Heart right ventricle (tissue), 16 donors: ENCODE data around the gene KIAA1671. TPM values are rescaled to one million over a fixed set of nuclear protein-coding genes. Genes with fewer than 3 reads are reported as not detected.

Experiments used
- ATAC-seq, 8 donors: fragments of 200-7000 bp; cut with Tn5 transposase; one replicate each; pipeline ENCODE4 v1.9.1; 2020; ENCODE audit warnings: mild to moderate bottlenecking in 8 of 8, moderate library complexity in 8 of 8, moderate number of reproducible peaks in 1 of 8
- DNase-seq, 2 donors: peaks; one replicate each; pipeline ENCODE4 v3.0.0-alpha.2; 2020
- H3K27ac ChIP-seq, 10 donors: fragments of 200-600 bp; sonication (generic) in 2 of 10; one replicate each; pipeline versions ENCODE4 v1.5.0 to v1.8.0; 2020 to 2022; ENCODE audit warnings: mild to moderate bottlenecking in 3 of 10
- H3K27me3 ChIP-seq, 7 donors: fragments of 200-600 bp; one replicate each; pipeline ENCODE4 v1.8.0; 2021 to 2022; ENCODE audit warnings: mild to moderate bottlenecking in 2 of 7
- H3K36me3 ChIP-seq, 9 donors: fragments of 200-600 bp; sonication (generic) in 1 of 9; one replicate each; pipeline versions ENCODE4 v1.5.0 to v1.8.0; 2020 to 2022; ENCODE audit warnings: mild to moderate bottlenecking in 2 of 9
- H3K4me1 ChIP-seq, 9 donors: fragments of 200-600 bp; sonication (generic) in 1 of 9; one replicate each; pipeline versions ENCODE4 v1.5.0 to v1.8.0; 2020 to 2022; ENCODE audit warnings: mild to moderate bottlenecking in 4 of 9
- H3K4me3 ChIP-seq, 10 donors: fragments of 200-600 bp; sonication (generic) in 2 of 10; one replicate each; pipeline versions ENCODE4 v1.5.0 to v1.8.0; 2020 to 2022; ENCODE audit warnings: mild to moderate bottlenecking in 7 of 10, moderate library complexity in 2 of 10
- H3K9me3 ChIP-seq, 11 donors: fragments of 200-600 bp in 10 of 11; sonication (generic) in 2 of 11; one replicate each; pipeline versions ENCODE4 v1.5.0 to v1.8.0; 2013 to 2022; ENCODE audit warnings: mild to moderate bottlenecking in 2 of 11, control low read depth in 1 of 11, moderate library complexity in 1 of 11
- CTCF ChIP-seq, 9 donors: fragments of 200-600 bp; sonication (generic) in 2 of 9; IDR thresholded peaks; one replicate each; pipeline versions ENCODE4 v1.5.0 to v1.8.0; 2021 to 2022; ENCODE audit warnings: antibody characterized with exemption in 9 of 9, mild to moderate bottlenecking in 5 of 9, moderate library complexity in 1 of 9
- WGBS, 2 donors: extraction: QIAGEN DNeasy Blood & Tissue Kit; methylation state at CpG; one replicate each; pipeline ENCODE4 v1.1.7; 2013; ENCODE audit warnings: inconsistent platforms in 1 of 2; 5-methylcytosine and 5-hydroxymethylcytosine counted together
- intact Hi-C, 10 donors: fragments of 100-400 bp; cut with DNase I; formaldehyde crosslinking; loops; one replicate each; pipeline versions ENCODE4 v1.11.1 to v1.14.2; 2022
- polyA plus RNA-seq, 2 donors: library from polyadenylated mRNA; stranded (reverse); fragments of 200-250 nt; gene quantifications; one replicate each; pipeline ENCODE4 v1.2.3, GENCODE V29; 2013
- total RNA-seq, 10 donors: library from RNA; stranded (reverse); fragmentation: NEBNext Ultra II Directional in 3 of 10; extraction: Animal tissue kit (Norgen Biotek cat#: 25700) in 3 of 10; gene quantifications; one replicate each; pipeline versions ENCODE4 v1.2.1 to v1.2.4, GENCODE V29; 2021 to 2023
- donor health status: Arrhythmogenic right ventricular cardiomyopathy.
- donor health status: ischemic (EF 13 %, LVEDD 7.1; RV severe dilation, severe dysfunction).
- donor health status: healthy with polysubstance abuse.
- donor health status: DM: no; HTN: yes; CAD: no.
- donor health status: DM: no; HTN: no; CAD: no.
- donor health status: ischemic (EF 25% LVEDD 6.9; RV normal size, moderate dysfunction).
- donor health status: ischemic (EF 25% LVEDD 5.7; RV mildly dilated, moderate dysfunction).
- donor health status: healthy.
- donor health status: DM: yes; HTN: yes; CAD: no.
- donor health status: Ischemic cardiomyopathy.
- donor health status: ischemic (EF 35%, LVEDD 5.7; RV mildly dilated, moderate dysfunction).
- donor health status: nonischemic (EF 11% LVEDD 7.7; RV severe dilation, severe dysfunction).
- donor health status: DM: yes; HTN: yes; CAD: no.
- donor health status: PGD.
- donor health status: ischemic (EF 29% LVEDD 5.4; RV normal size, mild dysfunction).
- donor health status: nonischemic (EF 23%, LVEDD 6.1; RV moderate dilation, normal function).

KIAA1671 gene
- total and polyA plus RNA-seq, 12 donors, result 2.9 to 26.2 (median 13.7) TPM

- WGBS, 2 donors, result 52 to 53% methylated on average over 5 of the region's 5 CpGs
- ATAC-seq (peak in 3 of 8 donors; percentile 38 to 63 (median 51)), DNase-seq (no peak)
- intact Hi-C loops, result no loop called here
- H3K27ac ChIP-seq, result peak overlapping the region in 1 of 10 donors; percentile 9
- H3K36me3 ChIP-seq, result no peaks in the 10 kb centered on the region
- no peak overlapping the region for H3K4me3 ChIP-seq
- peaks cover 0 to 8% (median 0%) of the 10 kb centered on the region in 9 donors for H3K4me1 ChIP-seq
- TF ChIP-seq CTCF (IDR thresholded peaks at IDR 0.05), result no peak
- H3K27me3 ChIP-seq, result no peaks in the 10 kb centered on the region
- H3K9me3 ChIP-seq, result no peaks in the 10 kb centered on the region
These were observed 148.4 kb downstream of the KIAA1671 start for GRCh38 chr22:25100948-25101347.

DNA sequence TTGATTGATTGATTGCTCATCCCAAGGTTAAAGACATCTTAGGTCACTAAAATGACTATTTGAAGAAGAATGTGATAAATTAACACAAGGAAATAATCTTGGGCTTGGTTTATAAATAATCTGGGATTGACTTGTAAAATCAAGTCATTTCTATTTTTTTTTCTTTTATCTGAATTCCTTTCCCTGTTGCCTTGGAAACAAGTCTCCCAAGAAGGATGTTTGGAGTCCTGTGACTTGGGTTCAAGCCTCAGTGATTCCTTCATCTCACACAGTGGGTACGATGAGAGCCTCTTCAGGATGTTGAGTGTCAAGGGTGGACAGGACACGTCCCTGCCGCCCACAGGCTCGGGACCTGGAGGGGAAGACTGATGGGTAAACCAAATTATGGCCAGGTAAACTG, 149.0 kb downstream of the KIAA1671 start:
- Histone ChIP-seq H3K4me3 (no peak overlapping the region), H3K27me3 (no peaks in the 10 kb centered on the region), H3K4me1 (peaks cover 0 to 8% (median 0%) of the 10 kb centered on the region in 9 donors), H3K9me3 (no peaks in the 10 kb centered on the region), H3K27ac (peak overlapping the region in 1 of 10 donors; percentile 9), H3K36me3 (no peaks in the 10 kb centered on the region)
- TF ChIP-seq CTCF (IDR thresholded peaks at IDR 0.05), result no peak
- intact Hi-C loops, result no loop called here
- no peak for DNase-seq
- ATAC-seq, result no peak
- WGBS, 2 donors, result 79 to 95% methylated on average over 4 of the region's 4 CpGs

- no peaks in the 10 kb centered on the region for H3K9me3 ChIP-seq
- no peak overlapping the region for H3K27ac ChIP-seq
- ATAC-seq, result no peak
- no peak overlapping the region for H3K4me3 ChIP-seq
- no peaks in the 10 kb centered on the region for H3K27me3 ChIP-seq
- H3K36me3 ChIP-seq, result no peaks in the 10 kb centered on the region
- no peak for DNase-seq
- peaks cover 0 to 8% (median 0%) of the 10 kb centered on the region in 9 donors for H3K4me1 ChIP-seq
- no peak for TF ChIP-seq CTCF (IDR thresholded peaks at IDR 0.05)
- intact Hi-C loops, result no loop called here
- 96 to 97% methylated on average over 4 of the region's 4 CpGs for WGBS, 2 donors
These were observed 149.5 kb downstream of the KIAA1671 start for GRCh38 chr22:25101986-25102385.

- Histone ChIP-seq H3K27ac (no peak overlapping the region), H3K27me3 (no peaks in the 10 kb centered on the region), H3K4me3 (no peak overlapping the region), H3K4me1 (peaks cover 0 to 8% (median 0%) of the 10 kb centered on the region in 9 donors), H3K9me3 (no peaks in the 10 kb centered on the region), H3K36me3 (no peaks in the 10 kb centered on the region)
- WGBS, 2 donors, result 85 to 86% methylated on average over 10 of the region's 10 CpGs
- DNase-seq (no peak), ATAC-seq (no peak)
- intact Hi-C loops, result no loop called here
- no peak for TF ChIP-seq CTCF (IDR thresholded peaks at IDR 0.05)
These were observed 150.2 kb downstream of the KIAA1671 start for GRCh38 chr22:25102722-25103121.
